HG03060 (cell line): ENCODE data around the gene ETV6.
A peak's percentile ranks its signal among the peaks of the same experiment; 100 is the strongest.

Experiments used
- ATAC-seq: cut with Tn5 transposase; IDR thresholded peaks from one replicate; pipeline ENCODE4 v1.9.1; 2021; ENCODE audit warnings: low read depth, moderate number of reproducible peaks; ENCODE audit not compliant: unreplicated experiment

Gene ETV6

DNA sequence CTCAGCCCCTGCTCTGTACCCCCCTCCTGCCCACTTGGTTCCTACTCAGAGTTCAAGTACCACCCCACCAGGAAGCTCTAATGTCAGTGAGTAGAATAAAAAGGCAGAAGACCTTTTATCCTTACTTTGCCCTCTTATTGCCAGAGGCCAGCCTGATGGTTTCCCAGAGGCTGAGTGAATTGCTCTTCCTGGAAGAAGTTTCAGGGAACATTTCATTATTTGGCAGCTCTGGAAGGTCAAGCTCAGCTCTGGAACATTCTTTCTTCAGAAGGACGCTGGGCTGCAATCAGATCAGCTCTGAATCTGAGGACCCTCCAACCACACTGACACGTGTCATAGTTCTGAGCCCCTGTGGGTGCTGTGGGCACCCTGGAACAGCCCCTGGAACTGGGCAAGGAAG, 188.9 kb downstream of the ETV6 start:
- ATAC-seq, result no peak

DNA sequence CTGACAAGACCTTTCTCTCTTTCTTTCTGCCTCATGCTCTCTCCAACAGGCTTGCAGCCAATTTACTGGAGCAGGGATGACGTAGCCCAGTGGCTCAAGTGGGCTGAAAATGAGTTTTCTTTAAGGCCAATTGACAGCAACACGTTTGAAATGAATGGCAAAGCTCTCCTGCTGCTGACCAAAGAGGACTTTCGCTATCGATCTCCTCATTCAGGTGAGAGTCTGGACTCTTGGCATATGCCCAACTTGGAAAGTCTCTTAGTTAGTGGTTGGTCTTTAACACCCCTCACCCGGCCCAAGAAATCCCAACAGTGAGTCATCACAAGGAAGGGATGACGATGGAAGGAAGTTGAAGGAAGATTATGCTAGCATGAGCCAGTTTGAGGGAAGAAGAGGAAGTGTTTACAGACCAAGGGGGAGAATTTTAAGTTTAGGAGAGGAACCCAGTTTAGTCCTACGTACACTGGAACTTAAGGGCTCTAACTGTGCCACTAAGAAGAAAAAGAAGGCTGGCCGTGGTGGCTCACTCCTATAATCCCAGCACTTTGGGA, 189.7 kb downstream of the ETV6 start:
- ATAC-seq, result no peak

GRCh38 chr12:11840366-11840765, 190.9 kb downstream of the ETV6 start:
- no peak for ATAC-seq

- ATAC-seq, result no peak
These were observed 197.0 kb downstream of the ETV6 start for GRCh38 chr12:11846488-11846887.

GRCh38 chr12:11847539-11847938, 198.1 kb downstream of the ETV6 start:
- no peak for ATAC-seq

- no peak for ATAC-seq
These were observed 200.5 kb downstream of the ETV6 start for GRCh38 chr12:11849757-11850504.

- no peak for ATAC-seq
These were observed 203.7 kb downstream of the ETV6 start for GRCh38 chr12:11853126-11853525.

- ATAC-seq, result no peak
These were observed 204.6 kb downstream of the ETV6 start for GRCh38 chr12:11854011-11854499.

DNA sequence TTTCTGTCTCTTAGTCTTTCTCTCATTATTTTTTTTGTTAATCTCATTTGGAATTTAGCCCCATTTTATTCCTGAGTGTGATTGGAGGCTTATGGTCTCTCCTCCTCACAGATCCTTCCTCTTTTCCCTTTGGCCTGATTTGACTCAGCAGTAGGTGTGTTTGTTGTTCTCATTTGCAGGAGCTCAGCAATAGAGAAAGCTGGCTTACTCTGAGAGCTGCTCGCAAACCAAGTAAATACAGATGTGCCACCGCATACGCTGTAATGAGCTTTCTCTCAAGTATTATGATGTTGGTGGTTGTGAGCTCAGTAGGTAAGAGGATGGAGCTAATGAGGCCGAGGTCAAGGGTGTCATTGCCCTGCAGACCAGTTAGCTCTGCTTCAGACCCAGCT, 206.5 kb downstream of the ETV6 start:
- peak; percentile 55 for ATAC-seq

DNA sequence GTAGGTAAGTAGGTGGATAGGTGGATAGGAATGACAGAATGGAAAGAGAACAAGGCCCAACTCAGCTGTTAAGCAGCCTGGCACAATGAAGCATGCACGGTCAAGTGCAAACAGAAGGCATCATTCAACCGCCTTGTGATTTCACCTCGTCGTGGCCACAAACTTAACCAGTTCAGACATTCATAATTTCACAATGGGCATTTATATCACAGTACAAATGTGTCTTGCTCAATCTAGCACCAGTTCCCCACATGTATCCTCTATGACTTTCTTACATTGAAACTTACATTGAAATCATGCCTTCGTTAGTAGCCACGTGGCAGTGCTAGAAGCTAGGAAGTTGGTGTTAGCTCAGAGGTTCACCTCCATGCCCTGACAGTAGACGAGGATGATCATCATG, 207.5 kb downstream of the ETV6 start:
- no peak for ATAC-seq

DNA sequence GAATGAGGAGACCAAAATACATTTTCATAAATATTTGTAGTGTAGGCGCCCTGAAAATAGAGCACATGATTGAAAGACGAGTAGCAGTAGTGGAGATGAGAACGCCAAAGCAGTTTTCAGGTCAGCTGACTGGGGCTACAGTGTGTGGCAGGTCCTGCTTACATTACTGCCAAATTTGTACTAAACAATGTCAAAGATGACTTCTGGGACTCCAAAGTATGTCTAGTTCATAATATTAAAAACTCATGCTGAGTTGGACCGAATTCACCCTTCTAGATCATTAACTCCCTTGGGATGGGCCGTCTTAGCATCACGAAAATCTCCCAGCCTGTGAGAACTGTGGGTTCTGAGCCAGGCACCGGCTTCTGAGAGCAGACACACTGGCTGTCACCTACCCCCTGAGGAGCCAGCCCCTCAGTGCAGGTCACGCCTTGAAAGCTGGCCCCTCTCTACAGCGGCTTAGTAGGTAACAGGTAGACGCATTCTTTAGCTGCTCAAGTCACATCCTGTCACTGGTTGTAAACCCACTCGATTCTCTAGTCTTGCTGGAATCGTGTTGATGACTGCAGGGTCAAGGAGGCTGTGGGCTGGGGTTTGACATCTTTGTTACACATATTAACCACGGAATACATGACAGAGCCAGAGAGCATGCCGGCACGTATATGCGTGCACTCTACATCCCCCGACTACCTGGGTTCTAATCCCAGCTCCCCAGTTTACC, 210.4 kb downstream of the ETV6 start:
- no peak for ATAC-seq

GRCh38 chr12:11861155-11861863, 211.8 kb downstream of the ETV6 start:
- ATAC-seq, result no peak

DNA sequence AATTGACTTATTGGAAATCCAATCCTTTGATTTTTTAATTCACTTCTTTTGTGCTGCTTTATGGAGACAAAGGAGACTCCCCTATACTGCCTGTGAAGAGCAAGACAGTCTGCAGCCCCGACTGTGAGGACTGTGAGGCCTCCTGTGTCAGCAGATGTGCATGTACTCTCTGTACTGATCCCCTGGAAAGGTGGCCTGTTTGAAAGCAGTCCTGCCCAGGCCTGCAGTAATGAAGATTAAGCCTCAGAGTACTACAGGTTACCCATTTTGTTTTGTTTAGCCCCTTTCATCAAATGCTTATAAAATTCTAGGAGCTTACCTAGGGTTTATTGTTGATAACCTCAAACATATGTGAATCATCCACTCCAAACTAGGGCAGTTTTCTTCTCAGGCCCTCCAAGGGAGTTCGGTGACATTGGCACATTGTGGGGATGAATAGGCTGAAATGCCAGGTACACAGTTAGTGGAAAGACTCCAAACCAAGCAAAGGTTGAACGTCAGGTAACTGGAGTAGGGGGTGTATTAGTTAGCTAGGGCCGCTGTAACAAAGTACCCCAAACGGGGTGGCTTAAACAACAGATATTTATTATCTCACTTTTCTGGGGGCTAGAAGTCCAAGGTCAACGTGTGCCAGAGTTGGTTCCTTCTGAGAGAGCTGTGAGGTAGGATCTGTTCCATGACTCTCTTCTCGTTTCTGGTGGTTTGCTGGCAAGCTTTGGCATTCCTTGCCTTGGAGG, 212.6 kb downstream of the ETV6 start:
- ATAC-seq, result no peak

DNA sequence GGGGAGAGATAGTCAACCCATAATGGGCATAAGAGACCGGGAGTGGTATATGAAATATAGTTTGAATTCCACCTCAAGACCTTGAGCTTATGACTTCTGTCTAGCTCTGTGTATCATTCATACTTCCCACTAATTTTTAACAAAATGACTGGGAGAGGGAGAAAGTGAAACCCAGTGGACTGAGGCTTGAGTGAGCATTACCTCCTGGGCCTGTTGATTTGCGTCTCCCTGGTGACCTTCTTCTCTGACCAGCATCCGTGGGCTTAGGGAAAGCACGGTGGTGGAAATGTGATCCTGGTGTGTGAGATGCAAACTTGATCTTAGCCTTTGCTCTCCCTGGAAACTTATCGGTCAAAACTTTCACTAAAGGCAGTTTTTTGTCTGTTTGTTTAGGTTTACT, 213.3 kb downstream of the ETV6 start:
- ATAC-seq, result no peak

- no peak for ATAC-seq
These were observed 214.0 kb downstream of the ETV6 start for GRCh38 chr12:11863478-11863906.

GRCh38 chr12:11863988-11864387, 214.5 kb downstream of the ETV6 start:
- ATAC-seq, result no peak

DNA sequence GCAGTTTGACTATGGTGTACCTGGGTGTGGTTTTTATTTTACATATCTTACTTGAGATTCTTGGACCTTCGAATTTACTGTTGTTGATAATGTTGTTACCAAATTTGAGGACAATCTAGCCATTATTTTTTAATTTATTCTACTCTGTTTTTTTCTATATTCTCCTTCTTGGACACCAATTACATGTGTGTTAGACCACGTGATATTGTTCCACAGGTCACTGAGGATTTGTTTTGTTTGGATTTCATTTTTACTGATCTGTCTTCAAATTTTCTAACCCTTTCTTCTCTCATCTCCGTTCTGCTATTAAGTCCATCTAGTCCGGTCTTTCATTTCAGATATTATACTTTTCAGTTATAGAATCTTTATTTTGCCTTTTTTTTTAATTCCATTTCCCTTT, 216.3 kb downstream of the ETV6 start:
- no peak for ATAC-seq

DNA sequence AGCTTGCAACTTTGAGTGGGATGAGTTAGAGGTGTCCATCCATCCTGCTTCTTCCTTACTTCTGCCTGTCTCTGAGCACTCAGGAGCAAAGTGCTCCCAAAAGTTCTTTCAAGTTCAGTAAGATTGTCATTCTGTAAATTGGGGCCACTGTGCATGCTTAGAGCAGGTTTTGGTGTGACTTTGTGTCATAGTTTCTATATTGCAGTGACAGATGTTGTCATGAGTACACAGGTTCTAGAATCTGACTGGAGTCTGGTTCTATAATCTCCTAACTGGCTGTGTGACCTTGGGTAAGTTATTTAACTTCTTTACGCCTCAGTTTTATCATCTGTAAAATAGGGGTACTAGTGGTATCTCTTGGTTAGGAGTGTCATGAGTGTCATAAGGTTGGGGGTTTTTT, 218.6 kb downstream of the ETV6 start:
- ATAC-seq, result no peak

DNA sequence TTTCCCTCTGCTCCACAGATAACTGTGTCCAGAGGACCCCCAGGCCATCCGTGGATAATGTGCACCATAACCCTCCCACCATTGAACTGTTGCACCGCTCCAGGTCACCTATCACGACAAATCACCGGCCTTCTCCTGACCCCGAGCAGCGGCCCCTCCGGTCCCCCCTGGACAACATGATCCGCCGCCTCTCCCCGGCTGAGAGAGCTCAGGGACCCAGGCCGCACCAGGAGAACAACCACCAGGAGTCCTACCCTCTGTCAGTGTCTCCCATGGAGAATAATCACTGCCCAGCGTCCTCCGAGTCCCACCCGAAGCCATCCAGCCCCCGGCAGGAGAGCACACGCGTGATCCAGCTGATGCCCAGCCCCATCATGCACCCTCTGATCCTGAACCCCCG, 219.9 kb downstream of the ETV6 start:
- no peak for ATAC-seq

DNA sequence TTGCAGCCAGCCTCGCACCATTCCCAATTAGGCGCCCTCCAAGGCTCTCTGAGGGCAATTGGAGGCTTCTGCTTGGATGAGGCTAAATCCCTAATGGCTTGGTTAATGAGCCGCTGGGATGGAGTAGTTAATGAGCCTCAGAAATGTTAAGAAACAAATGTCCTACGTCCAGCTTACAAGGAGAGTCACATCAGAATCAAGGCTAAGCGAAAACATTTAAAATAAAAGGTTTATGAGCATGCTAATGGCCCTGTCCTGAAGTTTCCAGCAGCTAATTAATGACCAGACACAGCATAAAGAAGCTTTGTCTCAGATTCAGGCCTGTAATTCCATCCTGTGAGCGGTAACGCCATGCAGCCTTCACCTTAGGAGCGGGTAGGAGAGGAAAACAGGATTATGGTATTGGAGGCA, 220.6 kb downstream of the ETV6 start:
- ATAC-seq, result no peak
